Skin of body (tissue), 2 donors: ENCODE data around the gene ABHD4. TPM values are rescaled to one million over a fixed set of nuclear protein-coding genes. Genes with fewer than 3 reads are reported as not detected.
"Not testable (repeated sequence)": the region's sequence is repeated elsewhere in the genome, so short reads cannot be mapped to it uniquely, and the experiment has no call there.

Source experiments
- DNase-seq: peaks from one replicate; lab custom pipeline; 2025; lab: John Stamatoyannopoulos, UW
- total RNA-seq: library from RNA; depleted of rRNA; stranded (reverse); fragments of >200 nt; gene quantifications from one replicate; pipeline ENCODE4 v1.2.3, GENCODE V29; 2014

ABHD4 gene
- total RNA-seq, 1 donor from 2014 or later, result 11.3 TPM

DNA sequence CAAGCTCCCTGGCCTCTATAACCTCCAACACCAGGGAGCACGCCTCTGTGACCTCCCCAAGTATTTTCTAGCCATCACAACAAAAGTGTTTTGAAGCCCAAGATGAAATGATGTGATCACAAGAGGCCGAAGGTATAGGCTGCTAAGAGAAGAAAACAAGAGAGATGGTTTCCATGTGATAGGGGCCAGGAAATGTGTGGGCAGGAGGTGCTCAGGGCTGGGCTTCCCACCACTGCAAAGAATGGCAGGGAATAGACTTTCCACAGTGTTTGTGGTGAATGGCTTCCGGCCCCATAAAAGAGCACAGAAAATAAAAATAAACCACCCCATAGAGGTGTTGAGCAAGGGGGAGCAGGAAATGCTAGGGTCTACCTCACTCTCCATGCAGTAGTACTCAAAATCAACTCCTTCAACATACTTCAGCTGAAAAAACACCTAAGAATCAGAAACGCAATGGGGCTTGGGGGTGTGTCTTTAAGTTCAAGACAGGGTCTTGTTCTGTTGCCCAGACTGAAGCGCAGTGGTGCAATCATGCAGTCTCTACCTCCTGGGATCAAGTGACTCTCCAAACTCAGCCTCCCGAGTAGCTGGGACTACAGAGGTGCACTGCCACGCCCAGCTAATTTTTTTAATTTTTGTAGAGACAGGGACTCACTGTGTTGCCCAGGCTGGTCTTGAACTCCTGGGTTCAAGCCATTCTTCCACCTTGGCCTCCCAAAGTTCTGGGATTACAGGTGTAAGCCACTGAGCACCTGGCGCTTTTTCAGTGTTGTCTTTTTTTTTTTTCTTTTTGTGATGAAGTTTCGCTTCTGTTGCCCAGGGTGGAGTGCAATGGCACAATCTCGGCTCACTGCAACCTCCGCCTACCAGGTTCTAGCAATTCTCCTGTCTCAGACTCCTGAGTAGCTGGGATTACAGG is 36.2 kb upstream of the ABHD4 start:
- no peak for DNase-seq

GRCh38 chr14:22563987-22564386 is 34.1 kb upstream of the ABHD4 start:
- DNase-seq, result no peak

DNA sequence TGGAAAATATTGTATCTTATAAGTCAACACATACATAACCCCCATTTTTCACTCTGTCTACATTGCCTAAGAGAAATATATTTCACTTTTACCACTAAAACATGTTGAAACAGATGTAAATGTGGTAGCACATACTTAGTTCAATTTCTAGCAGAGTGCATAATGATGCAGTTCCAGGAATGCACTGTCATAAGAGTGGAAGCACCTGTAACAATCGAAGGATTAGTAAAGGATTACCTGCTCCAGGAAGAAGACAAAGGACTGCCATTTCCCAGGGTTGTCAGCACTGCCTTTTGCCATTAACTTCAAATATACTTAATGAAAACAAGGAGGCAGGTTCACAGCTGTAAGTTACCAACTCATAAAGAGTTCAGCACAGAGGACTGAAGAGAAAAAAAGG is 33.6 kb upstream of the ABHD4 start:
- no peak for DNase-seq

DNA sequence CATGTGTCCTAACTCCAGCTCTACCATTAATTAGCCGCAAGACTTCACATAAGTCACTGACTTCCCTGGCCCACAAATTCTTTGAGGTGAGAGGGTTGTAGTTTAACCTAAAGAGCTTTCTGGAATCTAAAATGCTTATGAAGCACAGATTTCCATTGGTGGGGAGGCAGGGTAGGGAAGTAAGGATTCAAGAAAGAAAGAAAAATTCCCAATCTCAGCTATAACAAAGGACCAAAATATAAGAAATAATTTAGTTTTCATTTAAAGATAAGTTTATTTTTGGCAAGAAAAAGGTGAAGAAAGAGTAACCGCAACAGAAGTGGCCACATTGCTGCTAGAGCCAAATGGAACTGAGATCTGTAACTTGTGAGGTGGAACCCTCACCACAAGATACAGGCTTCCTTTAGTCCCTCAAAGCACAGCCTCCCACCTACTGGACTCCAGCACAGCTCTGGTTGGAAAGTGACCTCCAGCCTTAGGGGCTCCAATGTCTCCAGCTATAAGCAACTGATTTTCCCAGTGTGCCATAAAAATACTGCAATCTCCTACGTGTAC is 32.6 kb upstream of the ABHD4 start:
- DNase-seq, result no peak

DNA sequence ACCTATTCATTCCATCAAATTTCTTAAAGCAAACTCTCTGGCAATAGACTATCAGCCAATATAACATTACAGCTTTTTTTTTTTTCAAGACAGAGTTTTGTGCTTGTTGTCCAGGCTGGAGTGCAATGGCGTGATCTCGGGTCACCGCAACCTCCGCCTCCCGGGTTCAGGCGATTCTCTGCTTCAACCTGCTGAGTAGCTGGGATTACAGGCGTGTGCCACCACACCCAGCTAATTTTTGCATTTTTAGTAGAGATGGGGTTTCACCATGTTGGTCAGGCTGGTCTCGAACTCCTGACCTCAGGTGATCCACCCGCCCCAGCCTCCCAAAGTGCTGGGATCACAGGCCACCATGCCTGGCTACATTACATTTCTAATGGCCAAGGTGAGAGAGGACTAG is 31.8 kb upstream of the ABHD4 start:
- DNase-seq, result not testable (repeated sequence)

DNA sequence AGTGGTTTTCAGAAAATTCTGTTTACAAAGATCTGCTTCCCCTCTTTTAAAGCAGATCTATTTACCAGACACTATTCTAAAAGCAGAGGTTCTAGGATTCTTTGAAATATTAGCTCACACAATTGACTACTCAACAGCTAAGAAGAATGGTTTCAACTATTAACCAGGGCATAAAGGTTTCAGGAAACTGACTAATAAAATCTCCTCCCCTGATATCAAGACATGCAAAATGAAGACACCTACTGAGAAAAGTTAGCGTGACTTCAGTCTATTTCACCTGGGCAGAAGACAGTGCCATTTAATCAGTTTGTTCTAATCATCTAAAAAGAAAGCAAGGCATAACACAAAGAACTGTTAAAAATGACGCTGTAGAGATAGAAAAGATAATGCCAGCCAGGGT is 31.3 kb upstream of the ABHD4 start:
- no peak for DNase-seq

GRCh38 chr14:22567437-22567836 is 30.7 kb upstream of the ABHD4 start:
- DNase-seq, result no peak

DNA sequence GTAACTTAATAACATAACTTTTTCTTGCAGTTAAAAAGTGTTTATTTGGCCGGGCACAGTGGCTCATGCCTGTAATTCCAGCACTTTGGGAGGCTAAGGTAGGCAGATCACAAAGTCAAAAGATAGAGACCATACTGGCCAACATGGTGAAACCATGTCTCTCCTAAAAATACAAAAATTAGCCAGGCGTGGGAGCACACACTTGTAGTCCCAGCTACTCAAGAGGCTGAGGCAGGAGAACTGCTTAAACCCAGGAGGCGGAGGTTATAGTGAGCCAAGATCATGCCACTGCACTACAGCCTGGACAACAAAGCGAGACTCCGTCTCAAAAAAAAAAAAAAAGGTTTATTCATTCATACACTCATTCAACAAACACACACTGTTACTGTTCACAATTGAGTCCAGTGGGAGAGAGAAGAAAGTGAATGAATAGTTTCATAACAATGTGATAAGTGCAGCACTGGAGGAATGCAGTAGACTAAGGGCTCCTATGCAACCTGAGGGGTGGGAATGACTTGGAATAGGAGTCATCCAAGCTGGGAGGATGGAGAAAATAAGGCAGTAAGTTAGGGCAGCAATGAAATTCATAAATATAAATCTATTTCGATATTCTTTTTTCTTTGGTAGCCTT is 28.9 kb upstream of the ABHD4 start:
- no peak for DNase-seq

- DNase-seq, result no peak
Observed at GRCh38 chr14:22569737-22570131, 28.4 kb upstream of the ABHD4 start.

DNA sequence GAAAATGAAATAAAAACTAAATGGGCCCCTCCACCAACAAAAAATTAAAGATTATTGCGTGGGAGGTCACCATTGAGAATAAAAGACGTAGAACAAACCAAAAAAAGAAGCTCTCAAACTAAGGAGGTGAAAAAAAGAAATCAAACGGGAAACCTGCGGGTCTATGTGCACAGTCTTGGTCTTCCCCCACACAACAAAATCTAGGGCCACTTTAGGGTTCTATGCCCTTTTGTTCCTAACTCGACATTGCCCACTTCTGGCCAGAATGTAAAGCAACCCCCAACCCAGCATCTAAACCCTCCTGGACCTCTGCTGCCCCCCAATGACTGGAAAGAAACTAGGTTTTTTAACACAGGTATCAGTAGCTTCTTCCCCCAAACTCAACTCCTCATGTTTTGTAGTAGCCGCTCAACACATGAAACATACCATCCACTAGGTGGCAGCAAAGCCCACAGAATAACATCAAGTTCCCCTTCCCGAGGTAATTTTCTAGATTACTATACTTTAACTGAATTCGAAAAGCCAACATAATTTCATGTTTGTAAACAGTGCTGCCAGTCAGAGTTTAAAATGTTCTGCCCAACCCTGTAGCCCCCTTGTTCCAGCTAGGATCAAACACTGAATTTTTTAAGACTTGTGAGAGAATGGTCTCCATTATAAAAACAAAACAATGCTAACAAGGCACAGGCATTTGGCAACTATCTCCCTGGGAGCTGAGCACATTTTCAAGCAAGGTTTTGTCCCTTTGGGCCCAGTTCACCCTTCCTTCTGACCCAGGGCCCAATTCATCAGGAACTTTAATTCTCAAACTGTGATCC is 27.8 kb upstream of the ABHD4 start:
- peak; percentile 73 for DNase-seq

GRCh38 chr14:22572562-22573058 is 25.5 kb upstream of the ABHD4 start:
- no peak for DNase-seq

DNA sequence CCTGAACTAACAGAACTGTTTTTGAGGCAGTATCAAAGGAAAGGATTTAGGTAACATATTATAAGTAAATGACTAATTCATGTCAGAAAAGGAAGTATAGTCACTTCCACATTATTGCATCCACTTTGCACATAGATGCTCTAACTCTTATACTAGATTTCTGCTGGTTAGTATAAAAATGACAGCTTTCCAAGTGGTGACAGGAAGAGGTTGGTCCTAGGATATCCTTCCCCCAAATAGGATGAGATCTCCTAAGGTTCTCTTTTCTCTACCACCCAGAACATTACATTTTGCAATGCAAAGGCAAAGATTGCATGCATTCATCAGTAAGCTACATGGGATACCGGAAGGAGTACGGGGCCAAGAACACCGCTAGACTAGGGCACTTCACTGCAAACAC is 24.3 kb upstream of the ABHD4 start:
- no peak for DNase-seq

- no peak for DNase-seq
Observed at GRCh38 chr14:22577334-22577908, 20.7 kb upstream of the ABHD4 start.

GRCh38 chr14:22579236-22579635 is 18.9 kb upstream of the ABHD4 start:
- no peak for DNase-seq

GRCh38 chr14:22579881-22580280 is 18.2 kb upstream of the ABHD4 start:
- no peak for DNase-seq

DNA sequence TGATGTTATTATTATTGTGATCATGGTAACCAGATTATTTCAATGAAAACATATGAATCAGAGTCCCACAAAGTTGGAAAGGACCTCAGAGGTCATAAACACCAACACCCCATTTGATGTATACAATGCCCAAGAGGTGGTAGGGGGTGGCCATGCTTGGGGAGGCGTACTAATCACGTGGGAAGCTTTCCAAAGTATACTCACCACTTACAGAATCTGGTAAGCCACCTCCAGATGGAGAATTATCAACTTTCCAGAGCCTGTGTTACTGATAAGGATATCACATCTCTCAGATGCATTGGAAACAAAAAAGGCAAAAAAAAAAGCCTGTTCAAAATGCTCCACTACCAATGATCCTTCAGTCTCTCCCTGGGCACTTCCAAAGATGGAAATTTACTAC is 17.5 kb upstream of the ABHD4 start:
- DNase-seq, result no peak

- no peak for DNase-seq
Observed at GRCh38 chr14:22583994-22584393, 14.1 kb upstream of the ABHD4 start.

GRCh38 chr14:22587247-22587646 is 10.9 kb upstream of the ABHD4 start:
- no peak for DNase-seq

DNA sequence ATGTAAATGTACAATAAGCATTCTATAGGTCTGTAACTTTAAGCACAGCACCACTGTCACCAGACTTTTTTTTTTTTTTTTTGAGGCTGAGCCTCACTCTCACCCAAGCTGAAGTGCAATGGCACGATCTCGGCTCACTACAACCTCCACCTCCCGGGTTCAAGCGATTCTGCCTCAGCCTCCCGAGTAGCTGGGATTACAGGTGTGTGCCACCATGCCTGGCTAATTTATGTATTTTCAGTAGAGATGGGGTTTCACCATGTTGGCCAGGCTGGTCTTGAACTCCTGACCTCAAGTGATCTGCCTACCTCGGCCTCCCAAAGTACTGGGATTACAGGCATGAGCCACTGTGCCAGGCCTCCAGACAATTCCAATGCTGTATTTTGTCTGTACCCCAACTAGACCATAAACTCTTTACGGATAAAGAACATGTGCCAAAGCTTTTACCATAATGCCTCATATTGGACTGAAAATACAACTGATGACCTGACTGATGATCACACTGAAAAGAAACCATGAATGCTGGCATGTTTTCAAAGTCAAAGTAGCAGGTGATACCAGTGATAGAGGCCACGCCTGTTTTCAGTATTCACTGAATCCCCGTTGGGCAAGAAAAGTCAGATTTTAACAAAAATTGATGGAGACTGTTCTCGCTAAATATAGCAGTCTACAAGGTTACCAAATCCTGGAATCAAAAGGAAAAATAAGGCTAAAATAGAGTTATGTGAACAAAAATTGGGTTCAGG is 10.2 kb upstream of the ABHD4 start:
- DNase-seq, result not testable (repeated sequence)

- DNase-seq, result no peak
Observed at GRCh38 chr14:22588526-22589095, 9.5 kb upstream of the ABHD4 start.
